Retina (tissue), 1 donor: ENCODE results near the gene CABP4.
A peak's percentile ranks its signal among the peaks of the same experiment; 100 is the strongest.
"Not testable (repeated sequence)": the region's sequence is repeated elsewhere in the genome, so short reads cannot be mapped to it uniquely, and the experiment has no call there.

Experiments used
- DNase-seq: peaks from one replicate; pipeline ENCODE4 v3.0.0-alpha.2; 2016

Gene CABP4

DNA sequence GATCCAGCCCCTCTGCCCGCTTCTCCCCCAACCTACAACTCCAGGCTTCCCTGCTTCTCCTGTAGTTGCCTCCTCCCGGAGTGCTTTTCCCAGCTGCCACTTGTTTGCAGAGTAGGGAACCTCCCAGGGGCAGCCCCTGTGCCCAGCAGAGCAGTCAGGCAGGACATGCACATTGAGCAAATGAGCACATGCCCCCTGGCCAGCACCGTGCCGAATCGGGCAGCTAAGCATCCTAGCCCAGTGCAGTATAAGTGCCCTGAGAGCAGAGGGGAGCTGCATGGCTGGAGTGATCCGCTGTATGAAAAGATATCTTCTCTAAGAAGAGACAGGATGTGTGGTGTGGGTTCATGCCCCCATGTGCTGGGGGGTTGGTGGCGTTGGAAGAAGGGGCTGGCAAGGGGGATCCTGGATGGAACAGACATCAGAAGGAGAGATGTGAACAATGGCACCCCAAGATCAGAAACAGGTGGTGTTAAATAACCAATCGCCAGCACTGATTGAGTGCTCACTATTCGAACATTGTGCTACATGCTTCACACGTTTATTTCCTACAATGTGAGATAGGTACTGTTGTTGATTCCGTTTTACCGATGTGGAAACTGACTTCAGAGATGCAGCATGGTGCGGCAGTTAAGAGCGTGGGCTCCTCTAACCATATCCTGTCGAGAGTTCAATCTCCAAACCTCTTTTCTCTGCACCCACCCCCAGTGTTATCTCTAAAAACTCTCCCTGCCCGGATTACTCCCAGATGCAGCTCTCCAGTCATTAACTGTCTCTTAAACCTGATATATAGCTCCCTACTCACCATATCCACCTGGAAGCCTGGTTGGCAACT lies 28.9 kb downstream of the CABP4 start:
- no peak for DNase-seq

DNA sequence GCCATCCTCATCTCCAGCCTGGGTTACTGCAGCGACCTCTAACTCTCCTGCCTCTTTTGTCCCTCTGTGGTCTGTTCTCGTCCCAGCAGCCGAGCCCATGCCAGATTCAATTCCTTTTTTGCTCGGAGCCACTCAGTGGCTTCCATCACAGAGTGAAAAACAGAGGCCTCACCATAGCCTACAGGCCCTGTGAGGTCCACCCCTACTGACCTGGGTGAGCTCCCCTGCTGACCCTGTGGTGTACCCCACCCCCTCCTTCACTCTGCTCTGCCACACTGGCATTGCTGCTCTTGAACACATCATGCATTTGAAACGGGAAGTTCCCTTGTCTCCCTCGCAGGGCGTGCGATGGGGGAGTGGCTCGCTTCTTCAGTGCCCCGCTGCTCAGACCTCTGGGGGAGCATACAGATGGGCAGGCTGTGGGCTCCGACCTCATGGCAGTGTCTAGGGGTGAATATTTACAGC lies 29.7 kb downstream of the CABP4 start:
- no peak for DNase-seq

DNA sequence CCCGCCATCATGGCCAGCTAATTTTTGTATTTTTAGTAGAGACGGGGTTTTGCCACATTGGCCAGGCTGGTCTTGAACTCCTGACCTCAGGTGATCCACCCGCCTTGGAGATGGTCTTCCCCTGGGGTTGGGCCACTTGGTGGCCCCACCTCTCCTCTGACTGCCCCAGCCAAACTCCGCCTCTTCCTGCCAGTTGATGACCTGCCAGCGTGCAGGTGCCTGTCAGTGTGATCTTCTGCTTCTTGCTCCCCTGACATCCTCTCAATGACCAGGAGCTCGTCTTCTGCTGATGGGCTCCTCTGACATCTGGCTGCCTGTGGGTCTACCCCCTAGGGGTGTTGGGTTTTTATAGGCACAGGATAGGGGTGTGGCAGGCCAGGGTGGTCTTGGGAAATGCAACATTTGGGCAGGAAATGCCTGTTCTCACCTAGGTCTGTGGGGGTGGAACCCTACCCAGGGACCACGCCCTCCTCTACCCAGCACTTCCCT lies 30.8 kb downstream of the CABP4 start:
- not testable (repeated sequence) for DNase-seq

DNA sequence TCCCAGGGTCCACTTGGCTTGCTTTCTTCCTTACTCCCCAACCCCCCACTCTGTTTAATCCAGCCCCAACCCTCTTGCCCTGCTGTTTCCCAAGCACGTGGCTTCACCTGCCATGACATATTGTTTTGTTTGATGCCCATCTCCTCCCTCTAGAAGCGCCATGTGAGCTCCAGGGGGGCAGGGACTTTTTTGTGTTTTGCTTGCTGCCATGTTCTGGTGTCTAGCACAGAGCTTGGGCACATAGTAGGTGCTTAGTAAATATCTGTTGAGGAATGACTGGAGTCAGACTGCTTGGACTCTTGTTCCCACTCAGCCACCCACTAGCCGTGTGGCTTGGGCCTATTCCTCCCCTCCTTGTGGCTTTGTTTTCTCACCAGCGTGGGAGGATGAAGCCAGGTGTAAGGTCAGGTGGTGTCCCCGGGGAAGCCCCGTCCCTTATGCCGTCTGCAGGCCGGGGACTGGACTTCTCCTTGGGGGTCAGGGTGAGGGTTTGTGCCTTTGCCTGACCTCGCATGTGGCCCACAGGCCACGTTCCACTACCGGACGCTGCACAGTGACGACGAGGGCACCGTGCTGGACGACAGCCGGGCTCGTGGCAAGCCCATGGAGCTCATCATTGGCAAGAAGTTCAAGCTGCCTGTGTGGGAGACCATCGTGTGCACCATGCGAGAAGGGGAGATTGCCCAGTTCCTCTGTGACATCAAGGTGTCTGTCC lies 31.5 kb downstream of the CABP4 start:
- no peak for DNase-seq

DNA sequence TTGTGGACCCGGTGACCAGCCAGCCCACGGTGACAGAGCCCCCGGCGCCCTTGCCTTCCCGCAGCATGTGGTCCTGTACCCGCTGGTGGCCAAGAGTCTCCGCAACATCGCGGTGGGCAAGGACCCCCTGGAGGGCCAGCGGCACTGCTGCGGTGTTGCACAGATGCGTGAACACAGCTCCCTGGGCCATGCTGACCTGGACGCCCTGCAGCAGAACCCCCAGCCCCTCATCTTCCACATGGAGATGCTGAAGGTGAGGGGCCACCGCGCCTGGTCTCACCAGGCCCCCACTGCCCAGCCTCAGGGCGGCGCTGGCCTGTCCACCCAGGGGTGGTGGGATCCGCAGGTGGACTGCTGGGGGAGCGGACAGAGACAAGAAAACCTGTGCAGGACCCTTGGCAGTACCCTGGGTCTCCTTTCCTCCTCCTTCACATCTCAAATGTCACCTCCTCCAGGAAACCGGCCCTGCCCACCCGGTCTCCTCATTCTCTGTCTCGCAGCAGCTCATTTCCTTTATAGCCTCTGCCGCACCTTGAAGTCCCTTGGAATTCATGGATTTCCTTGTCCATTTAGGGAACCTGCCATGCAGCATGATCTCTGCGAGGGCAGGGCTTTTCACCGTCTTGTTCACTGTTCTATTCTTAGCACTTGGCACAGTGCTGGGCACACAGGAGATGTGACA lies 34.2 kb downstream of the CABP4 start:
- DNase-seq: no peak

DNA sequence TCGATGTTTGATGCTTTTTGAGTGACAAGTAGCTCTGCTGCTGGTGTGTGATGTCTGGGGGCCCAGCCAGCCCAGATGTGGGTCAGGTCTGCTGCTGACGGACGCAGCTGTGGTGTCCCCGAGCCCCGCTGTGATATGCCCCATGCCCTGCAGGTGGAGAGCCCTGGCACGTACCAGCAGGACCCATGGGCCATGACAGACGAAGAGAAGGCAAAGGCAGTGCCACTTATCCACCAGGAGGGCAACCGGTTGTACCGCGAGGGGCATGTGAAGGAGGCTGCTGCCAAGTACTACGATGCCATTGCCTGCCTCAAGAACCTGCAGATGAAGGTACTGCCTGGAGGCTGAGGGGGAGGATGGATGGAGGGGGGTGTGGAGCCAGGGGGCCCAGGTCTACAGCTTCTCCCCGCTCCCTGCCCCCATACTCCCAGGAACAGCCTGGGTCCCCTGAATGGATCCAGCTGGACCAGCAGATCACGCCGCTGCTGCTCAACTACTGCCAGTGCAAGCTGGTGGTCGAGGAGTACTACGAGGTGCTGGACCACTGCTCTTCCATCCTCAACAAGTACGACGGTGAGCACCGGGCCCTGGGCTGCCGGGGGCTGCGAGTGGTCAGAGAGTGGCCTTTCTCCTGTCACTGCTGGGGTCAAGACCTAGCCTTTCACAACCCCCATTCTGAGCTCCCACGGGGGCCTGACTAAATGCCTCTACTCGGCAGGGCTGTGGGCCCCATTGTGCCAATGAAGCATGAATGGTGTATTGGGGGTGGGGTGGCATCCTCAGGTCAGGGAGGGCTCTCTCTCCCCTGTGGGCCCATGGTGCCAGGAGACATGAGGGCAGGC lies 35.0 kb downstream of the CABP4 start:
- DNase-seq: peak; percentile 23

DNA sequence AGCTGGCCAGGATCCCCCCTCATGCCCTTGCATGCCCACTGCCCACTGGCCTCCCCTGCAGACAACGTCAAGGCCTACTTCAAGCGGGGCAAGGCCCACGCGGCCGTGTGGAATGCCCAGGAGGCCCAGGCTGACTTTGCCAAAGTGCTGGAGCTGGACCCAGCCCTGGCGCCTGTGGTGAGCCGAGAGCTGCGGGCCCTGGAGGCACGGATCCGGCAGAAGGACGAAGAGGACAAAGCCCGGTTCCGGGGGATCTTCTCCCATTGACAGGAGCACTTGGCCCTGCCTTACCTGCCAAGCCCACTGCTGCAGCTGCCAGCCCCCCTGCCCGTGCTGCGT lies 35.5 kb downstream of the CABP4 start:
- DNase-seq: peak; percentile 35

DNA sequence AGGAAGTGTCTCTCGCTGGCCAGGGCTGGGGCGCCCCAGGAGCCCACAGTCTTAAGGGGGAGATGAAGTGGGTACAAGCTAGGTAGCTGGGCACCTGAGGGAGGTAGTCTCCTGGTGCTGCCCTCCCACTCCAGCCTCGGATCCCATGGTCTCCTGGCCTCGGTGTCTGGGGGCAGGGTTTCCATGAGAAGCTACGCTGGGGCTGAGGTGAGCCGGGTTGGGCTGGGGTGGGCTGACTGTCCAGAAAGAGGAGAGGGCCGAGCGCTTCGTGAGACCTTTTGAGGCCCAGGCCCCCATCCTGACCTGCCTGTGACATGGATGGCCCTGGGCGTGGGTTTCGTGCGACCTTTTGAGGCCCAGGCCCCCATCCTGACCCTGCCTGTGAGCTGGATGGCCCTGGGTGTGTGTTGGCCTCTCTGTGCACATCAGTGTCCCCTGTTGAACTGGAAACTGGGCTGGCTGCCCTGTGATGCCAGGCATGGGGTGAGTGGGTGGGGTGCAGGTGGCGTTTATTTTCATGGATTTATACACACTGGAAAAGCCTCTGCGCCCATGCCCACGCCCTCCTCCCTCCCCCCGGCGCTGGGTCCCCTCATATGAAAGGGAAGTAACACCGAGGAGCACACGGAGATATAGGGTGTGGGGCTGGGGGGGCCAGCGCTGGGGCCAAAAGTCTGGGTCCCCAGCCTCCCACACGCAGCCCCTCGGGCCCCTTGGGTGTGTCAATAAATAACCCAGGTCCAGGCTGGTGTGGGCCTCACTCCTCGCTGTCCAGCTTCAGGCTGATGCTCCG lies 36.3 kb downstream of the CABP4 start:
- DNase-seq: no peak

DNA sequence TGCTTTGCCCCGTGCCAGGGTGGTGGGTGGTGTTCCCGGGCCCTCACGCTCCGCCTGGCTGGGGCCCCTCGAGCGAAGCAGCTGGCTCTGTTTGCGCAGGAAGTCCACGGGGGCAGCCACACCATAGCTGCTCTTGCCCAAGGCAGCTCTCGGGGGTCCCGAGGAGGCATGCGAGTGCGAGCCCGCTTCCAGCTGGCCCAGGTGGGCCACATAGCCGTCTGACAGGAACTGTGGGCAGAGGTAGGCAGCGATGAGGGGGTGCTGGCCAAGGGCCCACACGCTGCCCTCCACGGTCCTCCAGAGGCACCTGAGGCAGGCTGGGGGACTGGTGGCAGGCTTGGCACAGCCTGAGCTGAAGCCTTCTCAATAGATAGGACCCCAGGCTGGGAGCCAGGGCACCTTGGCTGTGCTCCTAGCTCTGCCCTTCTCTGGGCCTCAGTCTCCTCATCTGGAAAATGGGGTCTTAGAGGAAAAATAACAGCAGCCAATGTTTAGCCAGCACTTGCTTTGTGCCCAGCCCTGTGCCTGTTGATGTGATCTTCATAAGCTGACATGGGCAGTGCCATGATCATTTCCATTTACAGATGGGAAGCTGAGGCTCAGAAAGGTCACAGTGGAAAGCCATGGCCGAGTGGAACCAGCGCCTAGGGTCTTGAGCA lies 37.0 kb downstream of the CABP4 start:
- DNase-seq: no peak

DNA sequence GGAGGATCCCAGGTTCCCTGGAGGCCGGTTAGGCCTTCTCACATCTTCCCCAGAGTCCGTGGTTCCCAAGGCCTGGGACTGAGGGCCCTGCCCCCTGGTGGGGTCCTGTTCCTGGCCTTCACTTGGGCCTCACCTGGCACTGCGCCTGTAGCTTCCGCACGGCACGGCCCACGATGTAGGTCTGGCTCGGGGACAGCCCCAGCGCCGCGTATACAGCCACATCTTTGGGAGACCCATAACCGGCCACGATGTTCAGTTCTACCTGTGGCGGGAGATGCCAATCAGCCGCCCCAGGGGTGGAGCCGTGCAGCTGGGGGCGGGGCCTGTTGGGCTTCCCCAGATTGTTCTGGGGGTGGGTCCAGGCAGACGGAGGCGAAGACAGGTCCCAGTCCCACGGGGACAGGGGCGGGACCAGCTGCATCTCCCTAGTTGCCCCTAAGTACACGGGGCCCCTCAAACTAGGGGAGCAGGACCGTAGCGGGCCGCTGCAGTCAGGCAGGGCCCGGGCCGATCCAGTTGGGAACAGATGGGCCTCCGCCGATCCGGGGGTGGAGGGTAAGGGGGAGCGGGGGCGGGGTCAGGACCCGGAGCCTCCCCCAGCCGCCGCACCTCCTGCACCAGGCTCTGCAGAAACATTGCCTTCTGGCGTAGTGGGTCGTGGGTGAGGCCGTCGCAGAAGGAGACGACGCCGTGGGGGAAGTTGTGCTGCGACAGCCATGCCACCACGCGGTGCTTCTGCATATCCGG lies 37.8 kb downstream of the CABP4 start:
- DNase-seq: no peak

DNA sequence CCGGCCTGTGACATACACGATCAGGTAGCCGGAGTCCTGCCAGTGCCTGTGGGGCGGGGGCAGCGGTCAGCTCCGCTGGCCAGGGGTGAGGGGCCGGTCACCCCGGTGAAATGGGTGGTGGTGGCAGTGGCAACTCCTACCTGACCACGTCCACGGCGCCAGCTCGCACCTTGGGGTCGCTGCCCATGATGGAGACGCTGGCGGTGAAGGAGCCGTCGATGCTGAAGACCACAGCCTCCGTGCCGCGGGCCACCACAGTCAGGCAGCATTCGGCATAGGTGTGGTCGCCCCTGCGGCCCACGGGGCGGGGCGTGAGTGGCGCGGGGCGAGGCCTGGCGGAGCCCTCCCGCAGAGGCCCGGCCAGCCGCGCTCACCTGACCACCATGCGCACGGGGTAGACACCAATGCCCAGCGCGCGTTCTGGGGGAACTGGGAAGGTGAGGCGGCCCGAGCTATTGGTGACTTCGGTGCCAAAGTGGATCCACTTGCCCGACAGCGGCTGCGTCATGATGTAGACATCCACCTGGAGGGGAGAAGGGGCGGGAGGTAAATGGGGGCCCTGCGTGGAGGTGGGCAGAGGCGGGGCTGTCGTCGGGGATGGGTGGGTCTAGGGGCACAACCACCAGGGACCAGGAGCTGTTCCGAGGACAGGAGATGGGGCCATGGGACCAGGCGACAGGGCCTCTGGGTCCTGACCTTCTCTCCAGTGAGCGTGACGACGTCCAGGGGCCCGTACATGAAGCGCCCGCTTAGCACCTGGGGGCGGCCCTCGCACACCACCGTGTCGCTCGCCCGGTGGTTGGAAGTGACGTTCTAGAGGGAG lies 38.6 kb downstream of the CABP4 start:
- no peak for DNase-seq

DNA sequence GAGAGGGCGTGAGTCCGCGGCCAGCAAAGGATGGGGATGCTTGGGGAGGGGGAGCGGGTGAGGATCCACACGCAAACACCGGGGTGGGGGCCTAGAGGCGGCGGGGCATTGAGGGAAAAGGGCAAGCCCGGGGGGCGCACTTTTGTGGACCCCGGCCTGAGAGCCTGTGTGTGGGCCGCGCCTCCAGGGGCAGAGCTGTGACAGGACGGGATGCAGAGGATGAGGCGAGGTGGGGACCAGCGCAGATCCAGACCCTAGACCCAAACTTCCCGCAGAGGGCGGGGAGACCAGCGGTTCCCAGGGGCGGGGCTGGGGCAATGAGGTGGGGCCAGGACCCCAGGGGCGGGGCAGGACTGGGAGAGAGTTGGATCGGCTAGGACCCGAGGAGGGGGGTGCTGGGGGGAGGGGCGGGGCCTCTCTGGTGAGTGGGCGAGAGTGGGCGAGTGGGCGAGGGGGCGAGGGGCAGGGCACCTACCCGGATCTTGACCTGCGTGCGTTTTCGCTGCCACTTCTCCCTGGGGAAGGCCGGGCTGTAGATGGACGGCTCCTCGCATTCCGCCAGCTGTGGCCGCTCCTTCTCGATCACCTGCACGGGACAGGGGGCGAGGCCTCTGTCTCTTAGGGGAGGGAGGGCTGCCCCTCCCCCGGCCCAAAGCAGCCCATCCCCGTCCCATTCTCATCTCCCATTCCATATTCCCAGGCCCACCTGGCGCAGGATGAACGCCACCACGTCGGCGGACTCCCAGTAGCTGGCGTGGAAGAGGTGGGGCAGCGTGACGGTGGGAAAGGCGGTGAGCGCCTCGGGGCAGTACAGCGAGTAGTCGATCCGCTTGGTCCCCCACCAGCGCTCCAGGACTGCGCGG lies 39.4 kb downstream of the CABP4 start:
- DNase-seq: no peak

DNA sequence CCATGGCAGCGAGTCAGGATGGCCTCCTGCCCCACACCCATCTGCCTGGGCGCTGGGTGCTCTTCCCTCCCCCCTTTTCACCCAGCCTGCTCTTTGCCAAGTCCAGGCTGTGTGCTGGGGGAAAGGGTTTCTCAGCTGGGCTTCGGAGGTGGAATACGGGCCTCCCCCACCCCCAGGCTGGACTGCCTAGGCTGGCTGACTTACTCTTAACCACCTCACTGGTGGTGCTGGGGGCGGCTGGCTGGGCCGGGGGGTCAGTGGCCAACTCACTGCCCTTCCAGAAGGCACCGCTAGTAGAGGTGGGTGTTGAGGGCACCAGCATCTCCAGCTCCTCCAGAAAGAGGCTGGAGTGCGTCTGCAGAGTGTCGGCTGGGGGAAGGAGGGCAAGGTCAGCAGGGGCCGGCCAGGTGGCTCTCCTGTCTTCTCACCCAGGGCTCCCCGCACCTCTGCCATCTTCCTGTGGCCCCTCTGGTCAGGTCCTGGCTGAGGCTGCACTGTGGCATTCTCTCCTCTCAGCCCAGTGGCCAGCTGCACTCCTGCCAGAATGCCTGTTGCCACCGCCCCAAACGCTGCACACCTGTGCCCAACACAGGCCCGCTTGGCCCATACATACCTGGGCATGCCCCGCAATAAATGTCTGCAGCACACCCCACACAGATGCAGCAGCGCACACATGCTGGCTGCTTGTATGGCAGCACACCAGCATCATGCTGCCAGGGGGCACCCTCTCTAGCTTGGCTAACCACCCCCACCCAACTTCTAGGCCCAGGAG lies 40.3 kb downstream of the CABP4 start:
- DNase-seq: no peak

DNA sequence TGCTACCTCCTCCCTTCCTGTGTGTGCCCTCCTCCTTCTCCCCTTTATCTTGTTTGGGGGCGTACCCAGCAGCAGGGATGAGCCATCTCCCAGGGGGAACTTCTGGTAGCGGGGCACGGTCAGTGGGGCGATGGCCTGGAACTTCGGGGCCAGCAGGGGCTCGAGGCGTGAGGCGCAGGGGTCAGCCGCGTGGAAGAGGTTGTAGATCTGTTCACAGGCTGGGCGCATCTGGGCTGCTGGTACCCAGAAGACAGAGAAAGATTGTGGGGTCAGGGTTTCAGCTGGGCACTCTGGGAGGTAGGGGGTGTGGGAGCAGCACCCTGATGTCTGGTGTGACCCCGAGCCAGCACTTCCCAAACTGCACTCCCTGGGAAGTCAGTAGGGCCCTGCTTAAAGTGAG lies 41.0 kb downstream of the CABP4 start:
- no peak for DNase-seq

DNA sequence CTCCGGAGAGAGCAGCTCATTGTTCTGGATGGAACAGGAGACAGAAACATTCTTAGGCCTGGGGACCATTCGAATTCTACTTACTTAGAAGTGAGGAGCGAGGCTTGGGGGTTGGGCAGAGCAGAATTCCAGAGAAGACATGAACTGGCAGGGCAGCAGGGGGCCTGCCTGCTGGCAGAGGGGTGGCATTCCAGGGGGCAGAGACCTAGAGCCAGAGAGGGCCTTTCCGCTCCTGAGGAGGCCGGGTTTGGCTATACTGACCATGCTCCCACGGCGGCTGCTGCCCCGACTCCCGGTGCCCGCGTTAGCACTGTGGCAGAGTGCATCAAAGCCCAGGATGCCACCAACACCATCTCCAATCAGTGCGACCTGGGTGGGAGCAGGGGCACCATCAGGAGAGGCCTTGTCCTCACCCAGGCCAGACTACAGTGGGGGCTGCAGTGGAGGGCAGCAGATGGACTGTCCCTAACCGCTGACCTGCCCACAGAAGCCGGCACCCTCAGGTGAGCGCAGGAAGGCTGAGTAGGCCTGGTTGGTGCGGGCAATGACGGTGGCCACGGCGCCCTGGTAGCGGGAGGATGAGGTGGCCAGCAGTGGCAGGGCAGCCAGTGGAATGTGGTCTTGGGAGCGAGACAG lies 42.6 kb downstream of the CABP4 start:
- no peak for DNase-seq

DNA sequence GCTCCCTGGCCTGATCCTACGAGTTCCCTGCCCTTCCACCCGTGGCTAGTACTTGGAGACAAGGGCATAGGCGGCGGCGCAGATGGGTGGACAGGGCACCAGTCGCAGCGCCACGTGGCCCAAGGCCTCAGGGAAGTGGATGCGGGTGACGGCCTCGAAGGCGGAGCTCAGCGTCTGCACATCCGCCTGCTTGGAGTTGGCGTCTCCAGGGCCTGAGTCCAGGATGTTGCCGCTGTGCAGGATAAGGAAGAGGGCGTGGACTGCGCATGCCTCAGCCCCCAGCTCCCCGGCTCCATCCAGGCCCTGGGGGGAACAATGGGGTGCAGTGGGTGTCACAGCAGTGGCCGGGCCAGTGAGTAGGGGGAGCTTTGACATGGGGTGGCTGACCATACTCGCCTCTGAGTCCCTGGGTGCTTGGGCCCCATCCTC lies 43.4 kb downstream of the CABP4 start:
- no peak for DNase-seq

DNA sequence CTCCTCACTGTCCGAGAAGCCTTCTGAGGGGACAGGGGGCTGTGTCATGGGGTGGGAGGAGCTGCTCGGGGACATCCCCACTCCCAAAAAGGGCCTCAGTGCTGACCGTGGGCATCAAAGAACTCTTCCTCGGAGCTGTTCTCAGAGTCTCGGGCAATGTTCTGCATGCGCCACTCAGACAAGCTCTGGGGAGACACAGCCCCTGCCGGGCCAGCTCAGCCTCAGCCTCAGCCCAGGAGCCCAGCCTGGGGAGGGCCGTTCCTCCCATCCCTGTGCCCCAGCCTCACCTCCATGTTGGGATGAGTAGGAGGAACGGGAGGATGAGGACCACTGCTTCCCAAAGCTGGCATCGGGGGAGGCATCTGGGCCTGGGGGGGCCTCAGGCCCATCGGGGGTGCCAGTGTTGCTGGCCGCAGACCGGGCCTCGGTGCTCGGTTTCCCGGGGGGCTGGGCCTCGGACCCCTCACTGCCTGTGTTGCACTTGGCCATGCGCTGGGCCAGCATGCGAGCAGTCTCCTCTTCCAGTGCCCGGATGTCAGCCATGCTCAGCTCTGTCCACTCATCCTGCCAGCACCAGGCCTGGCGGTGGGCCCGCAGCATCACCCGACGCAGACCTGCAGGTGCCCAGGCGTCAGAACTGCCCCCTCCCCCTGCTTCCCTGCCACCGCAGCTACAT lies 44.8 kb downstream of the CABP4 start:
- DNase-seq: no peak
